AG04450 (cell line): ENCODE results near the gene TBC1D10A. TPM values are rescaled to one million over a fixed set of nuclear protein-coding genes. Genes with fewer than 3 reads are reported as not detected.

Experiments used
- CTCF ChIA-PET: fragments of 300-600, 350-600 bp; formaldehyde crosslinking; extraction: SDS; loops from one replicate; lab custom pipeline; 2022; ENCODE audit warnings: antibody characterized with exemption, inconsistent platforms; lab: Charles Lee
- POLR2A ChIA-PET: fragments of 350-600 bp; formaldehyde crosslinking; extraction: SDS; loops from one replicate; lab custom pipeline; 2021; ENCODE audit warnings: antibody characterized with exemption, inconsistent platforms; lab: Yijun Ruan, JAX
- DNase-seq: peaks from one replicate; pipeline ENCODE4 v3.0.0-alpha.2; 2011; ENCODE audit warnings: low read depth, low spot score
- H3K27ac ChIP-seq: one replicate; pipeline ENCODE4 v1.5.1; 2012; ENCODE audit warnings: low read depth, low read length, control low read depth
- H3K27me3 ChIP-seq: one replicate; pipeline ENCODE4 v1.6.0; 2012; ENCODE audit warnings: low read length; ENCODE audit not compliant: control insufficient read depth, insufficient read depth
- H3K4me3 ChIP-seq: 2 replicates; pipeline ENCODE4 v1.5.1; 2011; ENCODE audit warnings: mild to moderate bottlenecking, low read depth, low read length, control low read depth
- H3K9me3 ChIP-seq: 2 replicates; pipeline ENCODE4 v1.5.1; 2012; ENCODE audit warnings: low read length; ENCODE audit not compliant: control insufficient read depth, insufficient read depth
- polyA plus RNA-seq: library from polyadenylated mRNA; depleted of rRNA; stranded (reverse); fragments of >200 nt; gene quantifications from 2 replicates; pipeline ENCODE4 v1.2.3, GENCODE V29; 2011
- TF ChIP-seq, protein P1 (sequence below): IDR thresholded peaks from 2 replicates; pipeline ENCODE4 v1.5.1; 2011; ENCODE audit warnings: low read depth, low read length, control low read depth, inconsistent platforms

TBC1D10A gene
- polyA plus RNA-seq, 1 experiment = 14.5 TPM

DNA sequence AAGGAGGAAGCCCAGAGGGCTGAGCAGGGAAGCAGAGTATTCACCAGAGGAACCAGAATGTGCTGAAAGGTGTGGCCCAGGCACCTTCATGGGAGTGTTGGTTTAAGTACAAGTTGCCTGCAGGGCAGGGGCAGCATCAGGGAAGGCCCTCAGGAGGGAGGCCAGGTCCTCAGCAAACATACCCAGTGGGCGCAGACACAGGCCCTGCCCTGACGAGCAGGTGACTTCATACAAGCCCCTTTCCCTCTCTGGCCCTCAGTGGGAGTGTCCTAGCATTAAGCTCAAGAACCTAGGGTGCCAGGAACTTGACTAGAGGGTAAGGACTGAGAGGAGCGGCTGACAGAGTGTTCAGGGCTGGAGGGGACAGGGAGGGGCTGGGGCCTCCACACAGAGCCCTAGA lies 29.9 kb downstream of the TBC1D10A start:
- CTCF ChIA-PET = no interaction called here

DNA sequence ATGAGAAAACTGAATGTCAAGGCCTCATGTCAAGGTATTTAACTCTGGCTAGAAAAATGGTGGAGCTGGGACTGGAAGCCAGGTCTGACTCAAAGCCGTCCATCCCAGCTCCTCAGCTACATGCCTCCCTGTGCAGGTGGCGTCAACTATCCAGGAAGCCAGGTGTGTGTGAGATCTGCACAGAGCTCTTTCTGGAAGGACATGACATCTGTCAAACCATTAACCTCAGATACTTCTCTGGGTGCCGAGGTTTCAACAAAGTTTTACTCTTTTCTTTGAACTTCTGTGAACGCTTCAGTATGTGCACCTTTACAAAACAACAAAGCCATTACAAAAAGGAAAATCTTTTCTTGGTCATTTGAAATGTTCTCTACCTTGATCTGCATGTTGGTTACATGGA lies 30.4 kb downstream of the TBC1D10A start:
- CTCF ChIA-PET = no interaction called here
- H3K9me3 ChIP-seq = no peaks in the 10 kb centered on the region
- no peak overlapping the region for H3K4me3 ChIP-seq
- POLR2A ChIA-PET = no interaction called here
- DNase-seq = no peak
- TF ChIP-seq, protein P1, sequence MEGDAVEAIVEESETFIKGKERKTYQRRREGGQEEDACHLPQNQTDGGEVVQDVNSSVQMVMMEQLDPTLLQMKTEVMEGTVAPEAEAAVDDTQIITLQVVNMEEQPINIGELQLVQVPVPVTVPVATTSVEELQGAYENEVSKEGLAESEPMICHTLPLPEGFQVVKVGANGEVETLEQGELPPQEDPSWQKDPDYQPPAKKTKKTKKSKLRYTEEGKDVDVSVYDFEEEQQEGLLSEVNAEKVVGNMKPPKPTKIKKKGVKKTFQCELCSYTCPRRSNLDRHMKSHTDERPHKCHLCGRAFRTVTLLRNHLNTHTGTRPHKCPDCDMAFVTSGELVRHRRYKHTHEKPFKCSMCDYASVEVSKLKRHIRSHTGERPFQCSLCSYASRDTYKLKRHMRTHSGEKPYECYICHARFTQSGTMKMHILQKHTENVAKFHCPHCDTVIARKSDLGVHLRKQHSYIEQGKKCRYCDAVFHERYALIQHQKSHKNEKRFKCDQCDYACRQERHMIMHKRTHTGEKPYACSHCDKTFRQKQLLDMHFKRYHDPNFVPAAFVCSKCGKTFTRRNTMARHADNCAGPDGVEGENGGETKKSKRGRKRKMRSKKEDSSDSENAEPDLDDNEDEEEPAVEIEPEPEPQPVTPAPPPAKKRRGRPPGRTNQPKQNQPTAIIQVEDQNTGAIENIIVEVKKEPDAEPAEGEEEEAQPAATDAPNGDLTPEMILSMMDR = no peak
- H3K27me3 ChIP-seq = no peaks in the 10 kb centered on the region
- H3K27ac ChIP-seq = no peak overlapping the region

More for the DNA sequence above, 29.9 kb downstream of the TBC1D10A start:
- Histone ChIP-seq H3K4me3 (no peak overlapping the region), H3K27me3 (no peaks in the 10 kb centered on the region), H3K27ac (no peak overlapping the region), H3K9me3 (no peaks in the 10 kb centered on the region)
- no peak for DNase-seq
- POLR2A ChIA-PET = no interaction called here
- TF ChIP-seq, protein P1 = no peak

DNA sequence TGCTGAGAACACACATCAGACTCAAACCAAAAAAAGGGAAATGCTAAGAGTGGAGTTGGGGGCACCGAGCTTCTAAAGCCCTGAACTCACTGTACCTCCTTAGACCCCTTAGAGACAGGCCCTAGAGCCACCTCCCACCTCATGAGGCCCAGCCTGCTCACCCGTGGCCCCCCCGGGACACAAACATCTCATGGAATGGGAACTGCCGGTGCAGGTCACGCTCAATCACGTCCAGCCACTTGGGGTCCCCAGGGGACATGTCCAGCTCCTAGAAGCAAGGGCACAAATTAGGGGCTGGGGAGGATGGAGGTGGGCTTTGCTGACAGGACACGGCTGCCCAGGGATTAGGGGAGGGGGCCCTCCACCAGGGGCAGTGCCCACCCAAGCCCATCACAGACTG lies 31.2 kb downstream of the TBC1D10A start:
- H3K27ac ChIP-seq = no peak overlapping the region
- H3K27me3 ChIP-seq = no peaks in the 10 kb centered on the region
- TF ChIP-seq, protein P1 = no peak
- no peaks in the 10 kb centered on the region for H3K9me3 ChIP-seq
- ChIA-PET CTCF (no interaction called here), POLR2A (no interaction called here)
- DNase-seq = no peak
- no peak overlapping the region for H3K4me3 ChIP-seq

DNA sequence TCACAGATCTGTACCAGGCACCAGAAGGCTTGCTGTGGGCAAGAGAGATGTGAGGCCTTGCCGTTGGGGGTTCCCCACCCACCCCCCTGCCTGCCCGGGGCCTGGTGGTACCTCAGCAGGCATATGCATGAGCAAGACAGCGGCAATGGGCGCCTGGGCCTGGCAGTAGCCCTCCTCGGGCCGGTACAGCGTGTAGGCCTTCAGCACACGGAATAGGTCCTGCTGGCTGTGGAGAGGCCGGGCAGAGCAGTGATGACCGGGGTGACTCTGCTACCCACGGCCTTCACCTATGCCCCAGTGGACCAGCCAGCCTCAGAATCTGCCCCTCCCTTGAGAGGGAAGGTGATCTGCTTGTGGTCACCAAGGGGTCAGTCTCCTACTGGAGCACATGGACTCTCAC lies 31.9 kb downstream of the TBC1D10A start:
- DNase-seq = no peak
- ChIA-PET CTCF (no interaction called here), POLR2A (no interaction called here)
- H3K9me3 ChIP-seq = no peaks in the 10 kb centered on the region
- TF ChIP-seq, protein P1 = no peak
- H3K4me3 ChIP-seq = no peak overlapping the region
- H3K27ac ChIP-seq = no peak overlapping the region
- no peaks in the 10 kb centered on the region for H3K27me3 ChIP-seq

DNA sequence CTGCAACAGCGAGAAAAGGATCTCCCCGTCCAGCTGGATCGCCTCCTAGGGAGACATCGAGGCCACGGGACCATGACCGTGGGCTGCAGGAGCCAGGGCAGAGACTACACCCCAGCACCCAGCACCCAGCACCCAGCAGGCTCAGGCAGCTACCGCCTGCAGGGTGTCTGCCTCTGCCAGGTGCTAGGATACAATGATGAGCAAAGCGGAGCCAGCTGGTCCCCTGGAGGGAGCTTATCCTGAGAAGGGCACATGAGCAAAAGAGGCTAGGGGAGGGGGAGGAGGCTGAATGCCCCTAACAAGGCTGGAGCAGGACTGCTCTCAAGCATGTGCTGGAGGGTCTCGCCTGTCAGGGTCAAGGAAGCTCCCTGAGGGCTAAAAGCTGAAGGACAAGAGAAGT lies 32.7 kb downstream of the TBC1D10A start:
- no peak overlapping the region for H3K27ac ChIP-seq
- TF ChIP-seq, protein P1 = no peak
- DNase-seq = no peak
- no peaks in the 10 kb centered on the region for H3K9me3 ChIP-seq
- H3K4me3 ChIP-seq = no peak overlapping the region
- ChIA-PET CTCF (no interaction called here), POLR2A (no interaction called here)
- H3K27me3 ChIP-seq = no peaks in the 10 kb centered on the region
